ENCODE measurements around the gene HIC1. TPM values are rescaled to one million over a fixed set of nuclear protein-coding genes. Genes with fewer than 3 reads are reported as not detected.

HIC1 gene
- total and polyA plus RNA-seq, 9 of the 15 experiments (the other 6 are each of a cell fraction or from before 2014, with no cell fraction given): 0.01 to 2.5 (median 0.18) TPM

DNA sequence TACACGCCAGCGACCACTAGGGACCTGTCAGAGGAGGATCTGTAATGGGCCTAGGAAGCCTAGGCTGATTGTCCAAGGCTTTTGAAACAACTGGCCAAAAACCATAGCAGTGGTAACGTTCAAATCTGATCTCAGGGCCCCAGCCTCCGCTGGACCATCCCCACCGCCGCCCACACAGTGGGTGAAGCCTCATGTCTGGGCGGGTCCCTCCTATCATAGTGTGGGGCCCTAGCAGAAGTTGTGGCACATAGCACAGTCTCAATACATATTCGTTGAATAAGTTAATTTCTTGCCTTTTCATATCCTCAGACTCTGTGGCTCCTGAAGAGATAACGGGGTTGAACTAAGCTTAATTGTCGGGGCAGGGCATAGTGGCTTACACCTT, 24.1 kb upstream of the HIC1 start (continued):
- TF ChIP-seq ZFX (CRISPR knock-in tag; IDR thresholded peaks at IDR 0.05) (peak; percentile 75), RAD21 (CRISPR knock-in tag; conservative IDR thresholded peaks at IDR 0.05 in 1 of 2, IDR thresholded peaks at IDR 0.05 in 1 of 2) (peak; percentile 46 to 69), JUND (IDR thresholded peaks at IDR 0.05; ENCODE audit: borderline replicate concordance, low read depth, low read length) (peak; percentile 33; the same call in 1 of the 2 replicates), JUND (tag; IDR thresholded peaks at IDR 0.05; ENCODE audit: borderline replicate concordance, low read depth, low read length) (no peak; the same call in 2 of the 3 replicates), PRDM10 (IDR thresholded peaks at IDR 0.05; ENCODE audit: partially characterized antibody) (peak; percentile 54), HNRNPH1 (optimal IDR thresholded peaks at IDR 0.05; ENCODE audit: low read depth, low read length) (no peak), HOXB6 (CRISPR knock-in tag; IDR thresholded peaks at IDR 0.05; ENCODE audit: borderline replicate concordance) (no peak), EGR1 (conservative IDR thresholded peaks at IDR 0.05) (peak; percentile 85), PML (IDR thresholded peaks at IDR 0.05; ENCODE audit: low read length) (no peak)

Data from K562 (cell line).